ENCODE data around the gene CLEC4G. TPM values are rescaled to one million over a fixed set of nuclear protein-coding genes. Genes with fewer than 3 reads are reported as not detected.

CLEC4G gene
- total and polyA plus RNA-seq, 2 of the 8 experiments (the other 6 are each of a cell fraction or from before 2014, with no cell fraction given) = 0.35 to 2.9 TPM

GRCh38 chr19:7751157-7751783 lies 19.4 kb upstream of the CLEC4G start:
- ChIA-PET POLR2A (ENCODE audit: partially characterized antibody) (no interaction called here), CTCF (ENCODE audit: partially characterized antibody) (interaction anchor here (0.8 to 1.1 kb wide), 2 partner anchors 27 to 49 kb away, joined by 4 to 5 read pairs; no protein-coding TSS in a partner anchor)
- 0 out of 4 replicates have a peak, but pooled peaks cover 0 to 6% of the 10 kb centered on the region in 2 experiments for H3K9me3 ChIP-seq (ENCODE audit: insufficient read depth in 2 of 2, low read depth in 1 of 2, low read length in 1 of 2)
- DNase-seq (ENCODE audit: low read depth in 1 of 2, low spot score in 2 of 2) = no peak
- no peak overlapping the region for H3K56ac ChIP-seq (replicated peaks; ENCODE audit: insufficient read length, low read depth, low read length)
- no peak overlapping the region for H3K4ac ChIP-seq (replicated peaks; ENCODE audit: insufficient read length, low read depth, low read length)
- peak overlapping the region; percentile 10; the same call in 1 of the 2 replicates for H2AK5ac ChIP-seq (ENCODE audit: low read depth, low read length)
- H2AFZ ChIP-seq (ENCODE audit: low read length) = peak overlapping the region; percentile 8; the same call in 1 of the 2 replicates
- no peaks in the 10 kb centered on the region; the same call in 1 of the 2 replicates for H3K23me2 ChIP-seq (ENCODE audit: low read depth, low read length)
- H3K4me1 ChIP-seq (replicated peaks in 1 of 4; ENCODE audit: control insufficient read depth in 3 of 4, insufficient read depth in 4 of 4, low read length in 3 of 4) = peaks cover 3 to 15% (median 8%) of the 10 kb centered on the region in 4 experiments; a peak in 6 of 7 replicates
- H3K4me3 ChIP-seq (ENCODE audit: extremely low read depth in 1 of 4, insufficient read depth in 2 of 4, low read depth in 3 of 4, low read length in 4 of 4) = no peak overlapping the region
- H2BK15ac ChIP-seq (ENCODE audit: low read length) = peak overlapping the region; percentile 49; the same call in 1 of the 2 replicates
- no peak overlapping the region for H3K23ac ChIP-seq (ENCODE audit: insufficient read length)
- peak overlapping the region; percentile 34 for H4K91ac ChIP-seq (replicated peaks; ENCODE audit: insufficient read length, low read length)
- no peak overlapping the region for H3K4me2 ChIP-seq (ENCODE audit: insufficient read depth in 1 of 2, low read depth in 2 of 2, low read length in 2 of 2)
- no peaks in the 10 kb centered on the region for H3K27me3 ChIP-seq (replicated peaks in 1 of 4; ENCODE audit: control insufficient read depth in 3 of 4, extremely low read depth in 1 of 4, insufficient read depth in 3 of 4, low read length in 3 of 4)
- no peak overlapping the region for H4K5ac ChIP-seq (ENCODE audit: insufficient read length, low read depth, low read length)
- H2BK20ac ChIP-seq (ENCODE audit: low read length) = no peak overlapping the region
- WGBS, 2 experiments (ENCODE audit: extremely low coverage in 1 of 2, insufficient coverage in 1 of 2, insufficient read length in 1 of 2, insufficient replicate concordance in 2 of 2, low coverage in 1 of 2, low lambda C conversion rate in 2 of 2, missing lambda C conversion rate in 1 of 2) = 94% methylated on average over 12 of the region's 12 CpGs; no CpG with 5 or more reads in 1 of the 2 experiments
- H3K79me2 ChIP-seq (ENCODE audit: control insufficient read depth in 1 of 2, insufficient read depth in 2 of 2, low read length in 2 of 2) = no peaks in the 10 kb centered on the region
- no peak overlapping the region for H2BK120ac ChIP-seq (replicated peaks; ENCODE audit: low read depth, low read length)
- no peak overlapping the region for H2BK5ac ChIP-seq (ENCODE audit: low read depth, low read length)
- H3K36me3 ChIP-seq (ENCODE audit: control insufficient read depth in 2 of 4, insufficient read depth in 4 of 4, low read length in 3 of 4) = no peaks in the 10 kb centered on the region
- H4K20me1 ChIP-seq (replicated peaks in 1 of 2; ENCODE audit: control insufficient read depth in 1 of 2, insufficient read depth in 2 of 2, low read length in 2 of 2) = no peaks in the 10 kb centered on the region
- H4K8ac ChIP-seq (ENCODE audit: extremely low read depth, insufficient read depth, low read length) = peak overlapping the region; percentile 71; the same call in 1 of the 2 replicates
- no peak overlapping the region for H3K18ac ChIP-seq (ENCODE audit: extremely low read depth, low read length)
- H2BK12ac ChIP-seq (ENCODE audit: low read depth, low read length) = 0 out of 2 replicates have a peak overlapping the region, but pooled peaks have one; percentile 60
- peak overlapping the region in 1 of 4 experiments; percentile 32; a peak in 1 of 7 replicates for H3K9ac ChIP-seq (replicated peaks in 1 of 4; ENCODE audit: extremely low read depth in 1 of 4, low read depth in 3 of 4, low read length in 3 of 4)
- H3K14ac ChIP-seq (ENCODE audit: insufficient read length) = no peak overlapping the region
- no peaks in the 10 kb centered on the region for H3K79me1 ChIP-seq (ENCODE audit: low read depth, low read length)
- no peak overlapping the region for H3K27ac ChIP-seq (ENCODE audit: low read depth, low read length)
- no peak for FAIRE-seq
- TF ChIP-seq ZNF274 (IDR thresholded peaks at IDR 0.05; ENCODE audit: borderline replicate concordance, extremely low read depth, low read length) (no peak), GTF2F1 (IDR thresholded peaks at IDR 0.05; ENCODE audit: borderline replicate concordance, low read depth, low read length) (no peak), EP300 (IDR thresholded peaks at IDR 0.05; ENCODE audit: borderline replicate concordance in 1 of 2, low read depth in 2 of 2, low read length in 2 of 2) (no peak), BCL11A (IDR thresholded peaks at IDR 0.05; ENCODE audit: low read depth in 2 of 2, low read length in 2 of 2) (no peak), BACH1 (IDR thresholded peaks at IDR 0.05; ENCODE audit: low read length) (no peak)

Measured in H1 (cell line).